ENCODE data around the gene DENND2A. TPM values are rescaled to one million over a fixed set of nuclear protein-coding genes. Genes with fewer than 3 reads are reported as not detected.

Gene DENND2A
- total RNA-seq, 4 donors from 2014 or later = 2.0 to 10.9 (median 5.1) TPM

DNA sequence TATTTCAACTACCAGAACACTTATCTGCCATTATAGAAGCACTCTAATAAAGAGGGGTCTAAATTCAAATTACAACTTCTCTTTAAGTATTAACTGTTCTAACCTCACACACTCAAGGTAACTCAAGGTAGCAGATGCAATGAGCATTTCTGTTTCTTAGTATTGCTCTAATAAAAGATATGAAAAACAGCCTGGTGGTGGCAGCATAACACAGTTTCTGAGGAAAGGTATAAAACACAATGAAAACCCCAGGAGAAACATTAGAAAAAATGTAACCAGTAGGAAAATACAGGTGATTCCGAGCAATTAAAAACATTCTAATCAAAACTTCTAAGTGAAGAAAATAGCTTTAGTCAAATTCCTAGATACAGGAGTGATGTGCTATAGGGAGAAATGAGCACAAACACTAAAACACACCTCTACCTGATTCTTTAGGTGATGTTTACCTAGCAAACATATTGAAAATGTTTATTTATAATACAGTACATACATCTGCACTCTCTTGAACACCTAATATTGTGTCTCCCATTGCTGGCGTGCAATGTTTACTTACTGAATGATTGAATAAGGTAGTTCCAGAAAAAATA is 164.8 kb downstream of the DENND2A start:
- H3K27ac ChIP-seq = no peak overlapping the region
- no peaks in the 10 kb centered on the region for H3K9me3 ChIP-seq
- TF ChIP-seq, protein P1, sequence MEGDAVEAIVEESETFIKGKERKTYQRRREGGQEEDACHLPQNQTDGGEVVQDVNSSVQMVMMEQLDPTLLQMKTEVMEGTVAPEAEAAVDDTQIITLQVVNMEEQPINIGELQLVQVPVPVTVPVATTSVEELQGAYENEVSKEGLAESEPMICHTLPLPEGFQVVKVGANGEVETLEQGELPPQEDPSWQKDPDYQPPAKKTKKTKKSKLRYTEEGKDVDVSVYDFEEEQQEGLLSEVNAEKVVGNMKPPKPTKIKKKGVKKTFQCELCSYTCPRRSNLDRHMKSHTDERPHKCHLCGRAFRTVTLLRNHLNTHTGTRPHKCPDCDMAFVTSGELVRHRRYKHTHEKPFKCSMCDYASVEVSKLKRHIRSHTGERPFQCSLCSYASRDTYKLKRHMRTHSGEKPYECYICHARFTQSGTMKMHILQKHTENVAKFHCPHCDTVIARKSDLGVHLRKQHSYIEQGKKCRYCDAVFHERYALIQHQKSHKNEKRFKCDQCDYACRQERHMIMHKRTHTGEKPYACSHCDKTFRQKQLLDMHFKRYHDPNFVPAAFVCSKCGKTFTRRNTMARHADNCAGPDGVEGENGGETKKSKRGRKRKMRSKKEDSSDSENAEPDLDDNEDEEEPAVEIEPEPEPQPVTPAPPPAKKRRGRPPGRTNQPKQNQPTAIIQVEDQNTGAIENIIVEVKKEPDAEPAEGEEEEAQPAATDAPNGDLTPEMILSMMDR (IDR thresholded peaks at IDR 0.05) = peak in 4 of 6 experiments; percentile 37 to 60 (median 58)
- no peak for TF ChIP-seq POLR2A (IDR thresholded peaks at IDR 0.05)
- DNase-seq = peak; percentile 36 to 50
- 31 to 37% methylated on average over 2 of the region's 2 CpGs for WGBS, 2 donors
- peaks cover 14 to 15% of the 10 kb centered on the region in 2 donors for H3K4me1 ChIP-seq
- no peak overlapping the region for H3K4me3 ChIP-seq (replicated peaks in 1 of 3)
- intact Hi-C loops (cut with DNase I) = no loop called here
- H3K36me3 ChIP-seq = peaks cover 3 to 5% of the 10 kb centered on the region in 2 donors
- no peaks in the 10 kb centered on the region for H3K27me3 ChIP-seq

Small RNAs within 50 kb of the gene (small RNA-seq; reads per million reads assigned to genes)
- gene RF00019 (not detected), gene RN7SL771P (not detected)

Other genes starting within 250 kb of the DENND2A start
- 100 to 1,000 TPM in 2 of 4 donors, 10 to 100 TPM in 2; 71.9 to 123 (median 86.9) TPM for gene SLC37A3, start 242.3 kb downstream of the DENND2A start, total RNA-seq
- gene RAB19, start 236.8 kb downstream of the DENND2A start, total RNA-seq = 10 to 100 TPM in 3 of 4 donors, 1 to 10 TPM in 1; 9.7 to 45.5 (median 17.2) TPM
- 10 to 100 TPM; 60.2 to 87.9 (median 69.1) TPM for gene MKRN1, start 161.3 kb downstream of the DENND2A start, total RNA-seq
- gene ADCK2, start 32.1 kb upstream of the DENND2A start, total RNA-seq = 10 to 100 TPM; 19.9 to 46.1 (median 32.7) TPM
- 100 to 1,000 TPM; 213 to 955 (median 698) TPM for gene NDUFB2, start 55.9 kb upstream of the DENND2A start, total RNA-seq

Measured in thyroid gland (tissue), 4 donors.